Memory B cell (primary cell): Measurements from ENCODE around the gene CCL5.

ENCODE experiments used
- ATAC-seq: fragments of 150-1000 bp; cut with Tn5 transposase; 2 replicates; pipeline ENCODE4 v1.10.0; 2021; ENCODE audit warnings: low read depth, mild to moderate bottlenecking, moderate library complexity
- DNase-seq, 2 donors: peaks; one replicate each; pipeline ENCODE4 v3.0.0; 2022; ENCODE audit warnings: low spot score in 2 of 2
- H3K27ac Mint-ChIP-seq: one replicate; pipeline ENCODE4 v1.8.0; 2022; ENCODE audit warnings: mild to moderate bottlenecking, moderate library complexity, mixed read lengths
- H3K27me3 Mint-ChIP-seq: one replicate; pipeline ENCODE4 v1.8.0; 2022; ENCODE audit warnings: mixed read lengths
- H3K36me3 Mint-ChIP-seq: one replicate; pipeline ENCODE4 v1.8.0; 2022; ENCODE audit warnings: mild to moderate bottlenecking, mixed read lengths
- H3K4me1 Mint-ChIP-seq: one replicate; pipeline ENCODE4 v1.8.0; 2022; ENCODE audit warnings: mixed read lengths
- H3K4me3 Mint-ChIP-seq: one replicate; pipeline ENCODE4 v1.8.0; 2022; ENCODE audit warnings: mild to moderate bottlenecking, moderate library complexity, mixed read lengths
- H3K9me3 Mint-ChIP-seq: one replicate; pipeline ENCODE4 v1.8.0; 2022; ENCODE audit warnings: mixed read lengths

Gene CCL5

DNA sequence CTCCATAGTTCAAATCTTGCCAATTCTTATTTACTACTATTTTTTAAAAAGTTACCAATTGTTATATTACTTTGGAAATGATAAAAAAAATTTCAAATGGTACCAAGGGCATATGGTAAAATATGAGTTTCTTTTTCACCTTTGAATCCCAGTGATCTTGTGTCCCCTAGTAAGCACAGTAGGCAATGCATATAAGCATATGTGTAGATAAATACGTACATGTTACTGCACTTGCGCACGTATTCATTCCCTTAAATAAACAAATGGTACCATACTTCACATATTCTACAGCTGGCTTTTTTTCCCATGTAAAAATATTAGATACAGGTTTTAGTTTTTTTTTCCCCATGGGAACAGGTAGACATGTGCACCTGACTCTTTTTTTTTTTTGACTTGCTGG is 39.1 kb downstream of the CCL5 start:
- peak overlapping the region; percentile 73 for H3K27ac Mint-ChIP-seq
- H3K9me3 Mint-ChIP-seq = no peaks in the 10 kb centered on the region
- peaks cover 30% of the 10 kb centered on the region for H3K36me3 Mint-ChIP-seq
- no peak overlapping the region for H3K4me3 Mint-ChIP-seq
- DNase-seq (no peak), ATAC-seq (no peak)
- H3K27me3 Mint-ChIP-seq = no peaks in the 10 kb centered on the region
- no peaks in the 10 kb centered on the region for H3K4me1 Mint-ChIP-seq

DNA sequence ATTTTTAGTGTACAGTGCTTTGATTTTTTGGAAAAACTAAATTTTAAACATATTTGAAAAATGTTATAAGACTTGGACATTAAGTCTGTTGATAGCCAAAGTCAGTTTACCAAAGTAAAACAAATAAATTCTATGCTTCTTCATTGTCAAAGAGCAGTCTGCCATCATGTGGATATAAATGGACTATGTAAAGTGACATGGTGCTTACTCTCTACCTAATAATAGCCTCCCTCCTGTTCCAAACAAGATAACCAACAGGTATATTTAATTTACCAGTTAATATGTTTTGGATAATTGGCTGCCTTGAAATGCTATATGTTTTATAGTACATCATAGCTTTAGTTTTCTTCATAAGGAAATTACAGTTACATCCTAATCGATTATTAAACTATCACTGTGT is 55.0 kb downstream of the CCL5 start:
- ATAC-seq (no peak), DNase-seq (no peak)
- peaks cover 3% of the 10 kb centered on the region for H3K4me1 Mint-ChIP-seq
- no peaks in the 10 kb centered on the region for H3K9me3 Mint-ChIP-seq
- peaks cover 25% of the 10 kb centered on the region for H3K36me3 Mint-ChIP-seq
- H3K4me3 Mint-ChIP-seq = no peak overlapping the region
- peak overlapping the region; percentile 47 for H3K27ac Mint-ChIP-seq
- no peaks in the 10 kb centered on the region for H3K27me3 Mint-ChIP-seq
